GM23248 (cell line): Measurements from ENCODE around the gene LRWD1.
"Not testable (repeated sequence)": the region's sequence is repeated elsewhere in the genome, so short reads cannot be mapped to it uniquely, and the experiment has no call there.

Source experiments
- EZH2 ChIP-seq: fragments of 200-600 bp; sonication (generic); IDR thresholded peaks from 2 replicates; pipeline ENCODE4 v1.6.1; 2018; ENCODE audit warnings: antibody characterized with exemption, mild to moderate bottlenecking; ENCODE audit not compliant: insufficient read depth, poor library complexity, severe bottlenecking
- EZH2phosphoT487 ChIP-seq: fragments of 200-600 bp; sonication (generic); IDR thresholded peaks from 2 replicates; pipeline ENCODE4 v1.6.1; 2018; ENCODE audit warnings: antibody characterized with exemption, moderate library complexity, mild to moderate bottlenecking, low read depth; ENCODE audit not compliant: insufficient read depth

DNA sequence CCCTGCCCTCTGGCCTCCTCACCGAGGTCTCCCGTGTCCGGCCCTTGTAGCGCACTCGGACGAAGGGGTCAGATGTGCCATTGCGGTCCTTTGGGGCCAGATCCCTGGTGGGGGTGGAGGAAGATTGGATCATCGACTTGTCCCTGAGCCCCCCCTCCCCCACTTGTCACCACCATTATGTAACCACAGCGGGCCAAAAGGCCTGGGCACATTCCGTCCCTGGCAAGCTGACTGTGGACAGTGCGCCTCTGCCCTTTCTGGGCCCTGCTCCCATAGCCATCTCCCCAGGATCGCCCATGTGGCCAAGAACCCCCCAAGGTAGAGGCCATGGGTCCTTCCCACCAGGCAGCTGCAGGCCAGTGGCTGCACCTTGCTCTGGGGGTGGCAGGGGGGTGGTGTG lies 38.4 kb downstream of the LRWD1 start:
- not testable (repeated sequence) for TF ChIP-seq EZH2phosphoT487, EZH2
